ENCODE data around the gene MDFIC.

The MDFIC gene

DNA sequence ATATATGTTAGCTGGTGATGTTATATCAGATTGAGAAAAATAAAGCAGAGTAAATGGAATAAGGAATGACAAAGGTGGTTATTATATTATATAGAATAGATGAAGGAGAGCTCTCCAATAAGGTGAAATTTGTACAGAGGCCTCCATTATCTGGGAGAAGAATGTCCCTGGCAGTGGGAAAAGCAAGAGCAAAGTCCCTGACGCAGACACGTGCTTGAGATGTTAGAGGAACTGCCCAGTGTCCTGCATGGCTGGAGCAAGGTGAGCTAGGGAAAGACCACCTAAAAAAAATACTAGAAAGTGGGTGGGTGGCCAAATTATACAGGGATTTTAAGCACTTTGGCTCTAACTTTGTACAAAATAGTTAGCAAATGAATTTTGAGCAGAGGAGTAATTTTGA, 120.7 kb downstream of the MDFIC start:
- Histone ChIP-seq H3F3A (ENCODE audit: insufficient read depth, low read length) (no peaks in the 10 kb centered on the region), H3K4me2 (ENCODE audit: low read depth, low read length) (no peak overlapping the region), H3K9ac (ENCODE audit: low read length) (no peak overlapping the region), H3K27ac (ENCODE audit: low read length) (no peak overlapping the region), H3K27me3 (replicated peaks; ENCODE audit: insufficient read depth, low read length) (no peaks in the 10 kb centered on the region), H4K20me1 (ENCODE audit: insufficient read depth, low read length) (no peaks in the 10 kb centered on the region), H3K9me2 (replicated peaks; ENCODE audit: insufficient read depth, low read length) (no peaks in the 10 kb centered on the region), H3K9me3 (replicated peaks; ENCODE audit: insufficient read depth, low read length) (no peaks in the 10 kb centered on the region), H2AFZ (ENCODE audit: low read length) (no peak overlapping the region), H3K4me1 (ENCODE audit: low read length) (peaks cover 16% of the 10 kb centered on the region), H3K79me2 (ENCODE audit: low read length) (no peaks in the 10 kb centered on the region), H3K4me3 (ENCODE audit: low read length) (no peak overlapping the region), H3K36me3 (replicated peaks; ENCODE audit: insufficient read depth, low read length) (no peaks in the 10 kb centered on the region)
- no peak for DNase-seq
- no peak for TF ChIP-seq EZH2 (optimal IDR thresholded peaks at IDR 0.05; ENCODE audit: low read depth, low read length)
- no peak for TF ChIP-seq CTCF (IDR thresholded peaks at IDR 0.05; ENCODE audit: low read length)
- no peak for TF ChIP-seq EZH2phosphoT487 (IDR thresholded peaks at IDR 0.05; ENCODE audit: low read length)

- peak overlapping the region; percentile 4 for H3K4me2 ChIP-seq (ENCODE audit: low read depth, low read length)
- no peaks in the 10 kb centered on the region for H3K79me2 ChIP-seq (ENCODE audit: low read length)
- H3K9me2 ChIP-seq (replicated peaks; ENCODE audit: insufficient read depth, low read length), result no peaks in the 10 kb centered on the region
- H3K27ac ChIP-seq (ENCODE audit: low read length), result no peak overlapping the region
- H3K9ac ChIP-seq (ENCODE audit: low read length), result no peak overlapping the region
- no peaks in the 10 kb centered on the region for H3K9me3 ChIP-seq (replicated peaks; ENCODE audit: insufficient read depth, low read length)
- peak; percentile 26 for DNase-seq
- peaks cover 6% of the 10 kb centered on the region for H3K4me1 ChIP-seq (ENCODE audit: low read length)
- H3K36me3 ChIP-seq (replicated peaks; ENCODE audit: insufficient read depth, low read length), result no peaks in the 10 kb centered on the region
- H3K4me3 ChIP-seq (ENCODE audit: low read length), result no peak overlapping the region
- H3F3A ChIP-seq (ENCODE audit: insufficient read depth, low read length), result no peaks in the 10 kb centered on the region
- TF ChIP-seq EZH2phosphoT487 (IDR thresholded peaks at IDR 0.05; ENCODE audit: low read length), result no peak
- H4K20me1 ChIP-seq (ENCODE audit: insufficient read depth, low read length), result no peaks in the 10 kb centered on the region
- no peaks in the 10 kb centered on the region for H3K27me3 ChIP-seq (replicated peaks; ENCODE audit: insufficient read depth, low read length)
- H2AFZ ChIP-seq (ENCODE audit: low read length), result no peak overlapping the region
These were observed 121.7 kb downstream of the MDFIC start for GRCh38 chr7:115043605-115044004.

GRCh38 chr7:115044224-115044623, 122.3 kb downstream of the MDFIC start:
- Histone ChIP-seq H3K4me3 (ENCODE audit: low read length) (no peak overlapping the region), H3K4me2 (ENCODE audit: low read depth, low read length) (no peak overlapping the region), H3K9me2 (replicated peaks; ENCODE audit: insufficient read depth, low read length) (no peaks in the 10 kb centered on the region), H3K27me3 (replicated peaks; ENCODE audit: insufficient read depth, low read length) (no peaks in the 10 kb centered on the region), H3K9me3 (replicated peaks; ENCODE audit: insufficient read depth, low read length) (no peaks in the 10 kb centered on the region), H2AFZ (ENCODE audit: low read length) (no peak overlapping the region), H3K4me1 (ENCODE audit: low read length) (peaks cover 6% of the 10 kb centered on the region), H3K27ac (ENCODE audit: low read length) (no peak overlapping the region), H3K36me3 (replicated peaks; ENCODE audit: insufficient read depth, low read length) (no peaks in the 10 kb centered on the region), H3F3A (ENCODE audit: insufficient read depth, low read length) (no peaks in the 10 kb centered on the region), H3K79me2 (ENCODE audit: low read length) (no peaks in the 10 kb centered on the region), H3K9ac (ENCODE audit: low read length) (no peak overlapping the region), H4K20me1 (ENCODE audit: insufficient read depth, low read length) (no peaks in the 10 kb centered on the region)
- no peak for DNase-seq
- TF ChIP-seq EZH2phosphoT487 (IDR thresholded peaks at IDR 0.05; ENCODE audit: low read length), result no peak
- no peak for TF ChIP-seq EZH2 (optimal IDR thresholded peaks at IDR 0.05; ENCODE audit: low read depth, low read length)
- TF ChIP-seq CTCF (IDR thresholded peaks at IDR 0.05; ENCODE audit: low read length), result no peak

- no peaks in the 10 kb centered on the region for H3K27me3 ChIP-seq (replicated peaks; ENCODE audit: insufficient read depth, low read length)
- no peak for DNase-seq
- no peaks in the 10 kb centered on the region for H3F3A ChIP-seq (ENCODE audit: insufficient read depth, low read length)
- H3K9ac ChIP-seq (ENCODE audit: low read length), result no peak overlapping the region
- no peaks in the 10 kb centered on the region for H3K79me2 ChIP-seq (ENCODE audit: low read length)
- no peaks in the 10 kb centered on the region for H3K36me3 ChIP-seq (replicated peaks; ENCODE audit: insufficient read depth, low read length)
- H3K4me3 ChIP-seq (ENCODE audit: low read length), result no peak overlapping the region
- 0 out of 2 replicates have a peak, but pooled peaks cover 2% of the 10 kb centered on the region for H3K9me3 ChIP-seq (replicated peaks; ENCODE audit: insufficient read depth, low read length)
- H3K4me1 ChIP-seq (ENCODE audit: low read length), result peaks cover 6% of the 10 kb centered on the region
- H4K20me1 ChIP-seq (ENCODE audit: insufficient read depth, low read length), result no peaks in the 10 kb centered on the region
- no peak overlapping the region for H2AFZ ChIP-seq (ENCODE audit: low read length)
- TF ChIP-seq EZH2 (optimal IDR thresholded peaks at IDR 0.05; ENCODE audit: low read depth, low read length), result no peak
- TF ChIP-seq CTCF (IDR thresholded peaks at IDR 0.05; ENCODE audit: low read length), result no peak
- TF ChIP-seq EZH2phosphoT487 (IDR thresholded peaks at IDR 0.05; ENCODE audit: low read length), result no peak
- H3K4me2 ChIP-seq (ENCODE audit: low read depth, low read length), result no peak overlapping the region
- H3K27ac ChIP-seq (ENCODE audit: low read length), result no peak overlapping the region
- no peaks in the 10 kb centered on the region for H3K9me2 ChIP-seq (replicated peaks; ENCODE audit: insufficient read depth, low read length)
These were observed 126.2 kb downstream of the MDFIC start for GRCh38 chr7:115047958-115048720.

Measured in MM.1S (cell line).